Tibial nerve (tissue), 4 donors: ENCODE measurements around the gene SRPK2. TPM values are rescaled to one million over a fixed set of nuclear protein-coding genes. Genes with fewer than 3 reads are reported as not detected.

Experiments
- DNase-seq, 2 donors: peaks; one replicate each; pipeline ENCODE4 v3.0.0-alpha.2; 2019; ENCODE audit warnings: low spot score in 2 of 2
- H3K27ac ChIP-seq, 4 donors: fragments of 200-600 bp; sonication (generic) in 3 of 4; one replicate each; pipeline ENCODE4 v1.5.1; 2017 to 2019; ENCODE audit warnings: mild to moderate bottlenecking in 1 of 4
- H3K27me3 ChIP-seq, 2 donors: fragments of 200-600 bp; sonication (generic) in 1 of 2; one replicate each; pipeline versions ENCODE4 v1.5.1 to v1.6.0; 2017 to 2019
- H3K36me3 ChIP-seq, 3 donors: fragments of 200-600 bp; sonication (generic); one replicate each; pipeline ENCODE4 v1.5.1; 2018 to 2019
- H3K4me1 ChIP-seq, 4 donors: fragments of 200-600 bp; sonication (generic) in 3 of 4; one replicate each; pipeline ENCODE4 v1.5.1; 2017 to 2019
- H3K4me3 ChIP-seq, 4 donors: fragments of 200-600 bp; sonication (generic) in 3 of 4; one replicate each; pipeline ENCODE4 v1.5.1; 2017 to 2019; ENCODE audit warnings: mild to moderate bottlenecking in 1 of 4, moderate library complexity in 1 of 4
- H3K9me3 ChIP-seq, 4 donors: fragments of 200-600 bp; sonication (generic) in 3 of 4; one replicate each; pipeline ENCODE4 v1.5.1; 2017 to 2019
- EP300 ChIP-seq, 2 donors: sonication (generic); formaldehyde crosslinking; IDR thresholded peaks; one replicate each; pipeline ENCODE4 v1.6.1; 2017; ENCODE audit warnings: antibody characterized with exemption in 2 of 2, mild to moderate bottlenecking in 1 of 2
- POLR2A ChIP-seq, 2 donors: fragments of 450-650 bp; IDR thresholded peaks; one replicate each; pipeline ENCODE4 v1.6.1; 2017; ENCODE audit warnings: antibody characterized with exemption in 2 of 2, mild to moderate bottlenecking in 2 of 2, moderate library complexity in 2 of 2
- WGBS, 2 donors: methylation state at CpG; one replicate each; pipeline ENCODE4 v1.1.5; 2018; 5-methylcytosine and 5-hydroxymethylcytosine counted together
- total RNA-seq, 4 donors: library from RNA; depleted of rRNA; stranded (reverse); fragments of >200 nt; gene quantifications; one replicate each; pipeline ENCODE4 v1.1.0, GENCODE V29; 2016
- TF ChIP-seq, protein P1 (sequence below), 5 experiments: fragments of 200-600 bp in 3 of 5; fragments of 450-650 bp in 2 of 5; sonication (generic) in 3 of 5; IDR thresholded peaks; one replicate each; pipeline ENCODE4 v1.5.1; 2016 to 2019; ENCODE audit warnings: antibody characterized with exemption in 5 of 5, mild to moderate bottlenecking in 3 of 5, moderate library complexity in 2 of 5

The SRPK2 gene
- total RNA-seq, 4 donors from 2014 or later: 54.1 to 94.4 (median 61.9) TPM

- no peaks in the 10 kb centered on the region for H3K9me3 ChIP-seq
- H3K4me3 ChIP-seq: no peak overlapping the region
- H3K4me1 ChIP-seq: peaks cover 0 to 38% (median 14%) of the 10 kb centered on the region in 4 donors
- no peak for TF ChIP-seq POLR2A (IDR thresholded peaks at IDR 0.05)
- TF ChIP-seq, protein P1, sequence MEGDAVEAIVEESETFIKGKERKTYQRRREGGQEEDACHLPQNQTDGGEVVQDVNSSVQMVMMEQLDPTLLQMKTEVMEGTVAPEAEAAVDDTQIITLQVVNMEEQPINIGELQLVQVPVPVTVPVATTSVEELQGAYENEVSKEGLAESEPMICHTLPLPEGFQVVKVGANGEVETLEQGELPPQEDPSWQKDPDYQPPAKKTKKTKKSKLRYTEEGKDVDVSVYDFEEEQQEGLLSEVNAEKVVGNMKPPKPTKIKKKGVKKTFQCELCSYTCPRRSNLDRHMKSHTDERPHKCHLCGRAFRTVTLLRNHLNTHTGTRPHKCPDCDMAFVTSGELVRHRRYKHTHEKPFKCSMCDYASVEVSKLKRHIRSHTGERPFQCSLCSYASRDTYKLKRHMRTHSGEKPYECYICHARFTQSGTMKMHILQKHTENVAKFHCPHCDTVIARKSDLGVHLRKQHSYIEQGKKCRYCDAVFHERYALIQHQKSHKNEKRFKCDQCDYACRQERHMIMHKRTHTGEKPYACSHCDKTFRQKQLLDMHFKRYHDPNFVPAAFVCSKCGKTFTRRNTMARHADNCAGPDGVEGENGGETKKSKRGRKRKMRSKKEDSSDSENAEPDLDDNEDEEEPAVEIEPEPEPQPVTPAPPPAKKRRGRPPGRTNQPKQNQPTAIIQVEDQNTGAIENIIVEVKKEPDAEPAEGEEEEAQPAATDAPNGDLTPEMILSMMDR (IDR thresholded peaks at IDR 0.05): no peak
- no peak for TF ChIP-seq EP300 (IDR thresholded peaks at IDR 0.05)
- WGBS, 2 donors: 85 to 87% methylated on average over 9 of the region's 9 CpGs
- DNase-seq: no peak
- H3K27me3 ChIP-seq: no peaks in the 10 kb centered on the region
- peak overlapping the region in 2 of 4 donors; percentile 87 to 92 for H3K27ac ChIP-seq
- no peaks in the 10 kb centered on the region for H3K36me3 ChIP-seq
Observed at GRCh38 chr7:105270117-105270516, 118.6 kb downstream of the SRPK2 start.

DNA sequence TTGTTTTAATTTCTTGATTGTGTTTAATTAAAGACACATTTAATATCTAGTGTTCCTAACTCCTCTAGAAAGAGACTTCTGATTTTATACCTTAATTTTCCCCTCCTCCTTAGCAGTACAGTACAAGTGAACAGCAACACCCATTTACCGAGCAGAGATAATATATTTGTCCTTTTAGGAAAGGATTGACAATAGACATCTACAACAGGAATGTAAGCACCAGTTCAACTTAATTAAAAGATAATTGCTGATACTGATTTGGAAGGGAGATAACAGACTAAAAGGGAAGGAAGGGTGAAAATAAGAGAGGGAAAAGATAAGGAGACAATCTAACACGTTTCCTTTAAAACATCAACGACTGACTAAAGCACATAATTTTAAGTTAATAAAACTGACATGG lies 119.3 kb downstream of the SRPK2 start:
- peaks cover 0 to 39% (median 16%) of the 10 kb centered on the region in 4 donors for H3K4me1 ChIP-seq
- peak overlapping the region; percentile 64 to 92 (median 82) for H3K27ac ChIP-seq
- peak overlapping the region; percentile 25 to 53 (median 38) for H3K4me3 ChIP-seq
- no peaks in the 10 kb centered on the region for H3K27me3 ChIP-seq
- no peak for DNase-seq
- H3K9me3 ChIP-seq: no peaks in the 10 kb centered on the region
- WGBS, 2 donors: 1 to 2% methylated on average over 3 of the region's 3 CpGs
- TF ChIP-seq EP300 (IDR thresholded peaks at IDR 0.05) (no peak), POLR2A (IDR thresholded peaks at IDR 0.05) (no peak)
- TF ChIP-seq, protein P1 (IDR thresholded peaks at IDR 0.05): no peak
- no peaks in the 10 kb centered on the region for H3K36me3 ChIP-seq

GRCh38 chr7:105268511-105269392 lies 120.0 kb downstream of the SRPK2 start:
- Histone ChIP-seq H3K36me3 (no peaks in the 10 kb centered on the region), H3K27ac (peak overlapping the region; percentile 64 to 92 (median 82)), H3K4me1 (peaks cover 0 to 39% (median 16%) of the 10 kb centered on the region in 4 donors), H3K27me3 (no peaks in the 10 kb centered on the region), H3K4me3 (peak overlapping the region; percentile 25 to 53 (median 38)), H3K9me3 (no peaks in the 10 kb centered on the region)
- WGBS, 2 donors: 0 to 1% methylated on average over 6 of the region's 6 CpGs
- TF ChIP-seq POLR2A (IDR thresholded peaks at IDR 0.05) (peak; percentile 34 to 77), EP300 (IDR thresholded peaks at IDR 0.05) (peak; percentile 62 to 95)
- TF ChIP-seq, protein P1 (IDR thresholded peaks at IDR 0.05): peak in 2 of 5 experiments; percentile 13 to 23
- peak in 1 of 2 donors; percentile 42 for DNase-seq

GRCh38 chr7:105268056-105268455 lies 120.7 kb downstream of the SRPK2 start:
- Histone ChIP-seq H3K27me3 (no peaks in the 10 kb centered on the region), H3K27ac (peak overlapping the region; percentile 64 to 92 (median 82)), H3K4me1 (peaks cover 0 to 39% (median 16%) of the 10 kb centered on the region in 4 donors), H3K9me3 (no peaks in the 10 kb centered on the region), H3K36me3 (no peaks in the 10 kb centered on the region), H3K4me3 (peak overlapping the region; percentile 25 to 53 (median 38))
- 26 to 27% methylated on average over 1 of the region's 1 CpG for WGBS, 2 donors
- no peak for TF ChIP-seq EP300 (IDR thresholded peaks at IDR 0.05)
- TF ChIP-seq POLR2A (IDR thresholded peaks at IDR 0.05): no peak
- TF ChIP-seq, protein P1 (IDR thresholded peaks at IDR 0.05): peak in 1 of 5 experiments; percentile 42
- no peak for DNase-seq

- WGBS, 2 donors: 26 to 30% methylated on average over 1 of the region's 1 CpG
- peaks cover 0 to 39% (median 16%) of the 10 kb centered on the region in 4 donors for H3K4me1 ChIP-seq
- H3K4me3 ChIP-seq: peak overlapping the region in 1 of 4 donors; percentile 53
Observed at GRCh38 chr7:105267244-105267643, 121.5 kb downstream of the SRPK2 start.

More at GRCh38 chr7:105267244-105267643, 121.5 kb downstream of the SRPK2 start:
- DNase-seq: no peak
- Histone ChIP-seq H3K27me3 (no peaks in the 10 kb centered on the region), H3K9me3 (no peaks in the 10 kb centered on the region), H3K36me3 (no peaks in the 10 kb centered on the region), H3K27ac (peak overlapping the region; percentile 64 to 92 (median 82))
- TF ChIP-seq POLR2A (IDR thresholded peaks at IDR 0.05) (no peak), EP300 (IDR thresholded peaks at IDR 0.05) (no peak)
- TF ChIP-seq, protein P1 (IDR thresholded peaks at IDR 0.05): no peak
